Common myeloid progenitor, CD34-positive (primary cell): ENCODE data around the gene KLRB1.

Experiments used
- CTCF ChIA-PET: fragments of 350-600 bp; sonication (Branson Sonifier 250); formaldehyde crosslinking; loops from one replicate; lab custom pipeline; 2021; ENCODE audit warnings: antibody characterized with exemption; lab: Charles Lee
- POLR2A ChIA-PET: fragments of 350-600 bp; sonication (Branson Sonifier 250); formaldehyde crosslinking; loops from one replicate; lab custom pipeline; 2021; ENCODE audit warnings: antibody characterized with exemption; lab: Charles Lee
- DNase-seq, 3 donors: peaks; one replicate each; pipeline versions ENCODE4 v3.0.0 to v3.0.0-alpha.2; 2013
- H3K27ac ChIP-seq, 2 experiments: 1 replicate in 1 of 2; 2 replicates in 1 of 2; pipeline ENCODE4 v1.7.0; 2013; ENCODE audit warnings: inconsistent platforms in 2 of 2, low read length in 2 of 2, mild to moderate bottlenecking in 2 of 2, low read depth in 1 of 2, moderate library complexity in 1 of 2; ENCODE audit not compliant: severe bottlenecking in 2 of 2, insufficient read depth in 1 of 2, poor library complexity in 1 of 2
- H3K27me3 ChIP-seq, 5 experiments: replicated peaks in 2 of 5; 1 replicate in 3 of 5; 2 replicates in 2 of 5; pipeline versions ENCODE4 v1.6.1 to v1.7.0; 2013; ENCODE audit warnings: low read length in 4 of 5, mild to moderate bottlenecking in 2 of 5, moderate library complexity in 2 of 5, inconsistent platforms in 1 of 5; ENCODE audit not compliant: insufficient read depth in 5 of 5, control insufficient read depth in 4 of 5
- H3K36me3 ChIP-seq, 4 experiments: 1 replicate in 2 of 4; 2 replicates in 2 of 4; pipeline versions ENCODE4 v1.6.1 to v1.7.0; 2013; ENCODE audit warnings: low read length in 3 of 4, control low read depth in 1 of 4, mild to moderate bottlenecking in 1 of 4; ENCODE audit not compliant: control insufficient read depth in 4 of 4, insufficient read depth in 4 of 4
- H3K4me1 ChIP-seq, 4 experiments: 1 replicate in 3 of 4; 2 replicates in 1 of 4; pipeline versions ENCODE4 v1.6.1 to v1.7.1; 2013; ENCODE audit warnings: low read length in 3 of 4, mild to moderate bottlenecking in 3 of 4, control low read depth in 1 of 4, inconsistent platforms in 1 of 4, moderate library complexity in 1 of 4; ENCODE audit not compliant: control insufficient read depth in 4 of 4, insufficient read depth in 4 of 4; ENCODE audit errors: control extremely low read depth in 1 of 4
- H3K4me3 ChIP-seq, 7 experiments: 1 replicate in 4 of 7; 2 replicates in 3 of 7; pipeline versions ENCODE4 v1.5.1 to v1.7.0; 2013; ENCODE audit warnings: mild to moderate bottlenecking in 7 of 7, low read length in 6 of 7, moderate library complexity in 6 of 7, inconsistent platforms in 2 of 7, low read depth in 2 of 7, control low read depth in 1 of 7; ENCODE audit not compliant: insufficient read depth in 4 of 7, control insufficient read depth in 1 of 7; ENCODE audit errors: extremely low read depth in 1 of 7
- H3K9me3 ChIP-seq, 5 experiments: 1 replicate in 4 of 5; 2 replicates in 1 of 5; pipeline versions ENCODE4 v1.6.1 to v1.7.1; 2013; ENCODE audit warnings: low read length in 4 of 5, mild to moderate bottlenecking in 2 of 5, inconsistent platforms in 1 of 5, low read depth in 1 of 5, moderate library complexity in 1 of 5; ENCODE audit not compliant: control insufficient read depth in 4 of 5, insufficient read depth in 2 of 5; ENCODE audit errors: control extremely low read depth in 1 of 5
- WGBS: methylation state at CpG from one replicate; pipeline ENCODE4 v1.1.5; 2013; ENCODE audit not compliant: insufficient coverage; 5-methylcytosine and 5-hydroxymethylcytosine counted together

Gene KLRB1

GRCh38 chr12:9636150-9636850, 28.6 kb upstream of the KLRB1 start:
- Histone ChIP-seq H3K36me3 (peaks cover 2 to 43% (median 11%) of the 10 kb centered on the region in 4 experiments), H3K4me3 (no peak overlapping the region), H3K27ac (no peak overlapping the region), H3K27me3 (no peaks in the 10 kb centered on the region), H3K9me3 (peaks cover 0 to 32% (median 15%) of the 10 kb centered on the region in 5 experiments), H3K4me1 (peaks cover 9 to 16% (median 12%) of the 10 kb centered on the region in 4 experiments)
- DNase-seq = peak in 1 of 3 donors; percentile 34
- POLR2A ChIA-PET = interaction anchor here (0.7 kb wide), 1 partner anchor 12 kb away, joined by 7 read pairs; no protein-coding TSS in a partner anchor
- no CpG with 5 or more reads among the region's 4 CpGs for WGBS
- CTCF ChIA-PET = interaction anchor here (2.6 to 4.6 kb wide), 2 partner anchors 12 to 73 kb away, joined by 9 to 44 read pairs; no protein-coding TSS in a partner anchor

DNA sequence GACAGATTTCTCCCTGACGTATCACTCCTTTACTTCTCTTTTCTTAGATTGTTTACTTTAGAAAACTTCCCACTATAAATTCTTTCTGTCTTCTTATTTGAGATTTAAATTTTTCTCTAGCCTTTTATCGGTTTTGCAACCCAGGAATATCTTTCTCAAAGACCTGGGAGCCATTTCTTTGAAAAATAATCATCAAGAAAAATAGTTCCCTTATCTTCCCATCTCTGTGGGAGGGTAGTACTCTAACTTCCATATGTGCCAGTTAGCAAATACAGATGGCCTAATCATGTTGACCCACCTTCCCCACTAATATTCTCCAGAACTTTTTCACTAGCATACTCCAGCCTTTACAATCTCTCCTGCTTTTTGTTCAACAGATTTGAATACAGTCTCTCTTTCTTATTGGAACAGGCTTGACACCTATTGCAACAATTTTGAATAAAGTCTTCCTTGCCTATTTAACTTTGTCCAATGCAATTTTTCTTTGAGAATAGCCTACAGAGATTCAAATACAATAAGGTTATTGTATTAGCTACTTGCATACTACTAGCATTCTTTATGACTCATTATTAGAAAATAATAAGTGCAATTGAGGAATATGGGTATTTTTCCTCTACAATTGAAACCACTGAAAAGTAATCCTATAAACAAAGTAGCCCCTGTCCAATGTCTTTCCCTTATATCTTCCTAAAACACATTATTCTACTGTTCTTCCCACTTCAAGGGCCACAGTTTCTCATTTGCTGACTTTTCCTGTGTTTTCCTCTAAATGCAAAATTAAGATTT, 27.4 kb upstream of the KLRB1 start:
- Histone ChIP-seq H3K27ac (no peak overlapping the region), H3K27me3 (no peaks in the 10 kb centered on the region), H3K9me3 (peaks cover 0 to 32% (median 12%) of the 10 kb centered on the region in 5 experiments), H3K36me3 (peaks cover 2 to 35% (median 9%) of the 10 kb centered on the region in 4 experiments), H3K4me3 (no peak overlapping the region), H3K4me1 (peaks cover 9 to 16% (median 12%) of the 10 kb centered on the region in 4 experiments)
- no peak for DNase-seq
- 13% methylated on average over 1 of the region's 2 CpGs for WGBS
- POLR2A ChIA-PET = interaction anchor here (0.7 kb wide), 1 partner anchor 13 kb away, joined by 7 read pairs; no protein-coding TSS in a partner anchor
- CTCF ChIA-PET = interaction anchor here (0.7 to 4.6 kb wide), 13 partner anchors 8 to 504 kb away, joined by 3 to 44 read pairs (median 6); no protein-coding TSS in a partner anchor

DNA sequence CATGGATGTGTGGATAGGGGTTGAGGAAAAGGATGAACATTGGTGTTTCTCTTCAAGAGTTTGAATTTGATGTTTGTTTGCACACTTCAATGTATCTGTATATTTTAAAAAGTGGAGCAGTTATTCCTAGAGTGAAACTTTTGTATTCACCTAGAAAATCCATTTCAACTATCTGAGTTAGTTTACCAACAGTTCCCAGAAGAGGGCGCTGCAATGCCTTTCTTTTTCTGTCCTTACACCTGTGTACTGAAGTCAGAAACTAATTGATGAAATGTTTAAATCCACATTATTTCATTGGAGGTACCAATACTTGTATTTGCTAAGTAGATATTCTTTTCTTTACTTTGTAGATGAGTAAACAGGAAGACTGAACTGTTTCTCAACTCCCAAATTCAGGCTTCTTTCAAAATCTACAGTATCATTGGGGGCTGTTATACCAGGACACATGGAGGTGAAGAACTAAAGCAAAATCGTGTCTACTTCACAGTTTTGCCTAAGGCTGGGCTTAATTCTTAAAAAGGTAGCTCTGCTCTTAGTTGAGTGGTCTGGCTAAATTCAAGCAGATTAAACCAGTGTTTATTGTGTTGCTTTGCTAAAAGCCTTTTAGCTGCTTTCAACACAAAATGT, 26.6 kb upstream of the KLRB1 start:
- peak; percentile 68 to 78 (median 70) for DNase-seq
- H3K9me3 ChIP-seq = peaks cover 0 to 29% (median 12%) of the 10 kb centered on the region in 5 experiments
- no peak overlapping the region for H3K27ac ChIP-seq
- H3K36me3 ChIP-seq = peaks cover 2 to 29% (median 9%) of the 10 kb centered on the region in 4 experiments
- H3K4me3 ChIP-seq = no peak overlapping the region
- H3K27me3 ChIP-seq = no peaks in the 10 kb centered on the region
- ChIA-PET CTCF (interaction anchor here (0.7 to 4.6 kb wide), 24 partner anchors 8 to 505 kb away, joined by 3 to 44 read pairs (median 4); no protein-coding TSS in a partner anchor), POLR2A (no interaction called here)
- WGBS = 83% methylated on average over 1 of the region's 2 CpGs
- H3K4me1 ChIP-seq = peaks cover 9 to 16% (median 12%) of the 10 kb centered on the region in 4 experiments

DNA sequence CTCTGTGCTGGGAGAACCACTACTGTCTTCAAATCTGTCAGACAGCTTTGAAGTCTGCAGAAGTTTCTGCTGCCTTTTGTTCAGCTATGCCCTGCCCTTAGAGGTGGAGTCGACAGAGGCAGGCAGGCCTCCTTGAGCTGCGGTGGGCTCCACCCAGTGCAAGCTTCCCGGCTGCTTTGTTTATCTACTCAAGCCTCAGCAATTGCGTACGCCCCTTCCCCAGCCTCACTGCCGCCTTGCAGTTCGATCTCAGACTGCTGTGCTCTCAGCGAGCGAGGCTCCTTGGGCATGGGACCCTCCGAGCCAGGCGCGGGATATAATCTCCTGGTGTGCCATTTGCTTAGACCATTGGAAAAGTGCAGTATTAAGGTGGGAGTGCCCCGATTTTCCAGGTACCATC, 25.1 kb upstream of the KLRB1 start:
- no peak overlapping the region for H3K4me3 ChIP-seq
- CTCF ChIA-PET = interaction anchor here (0.7 to 4.6 kb wide), 14 partner anchors 8 to 165 kb away, joined by 3 to 44 read pairs (median 4); no protein-coding TSS in a partner anchor
- POLR2A ChIA-PET = no interaction called here
- WGBS = 99% methylated on average over 12 of the region's 13 CpGs
- no peaks in the 10 kb centered on the region for H3K27me3 ChIP-seq
- no peak overlapping the region for H3K27ac ChIP-seq
- peaks cover 9 to 16% (median 12%) of the 10 kb centered on the region in 4 experiments for H3K4me1 ChIP-seq
- peaks cover 2 to 25% (median 8%) of the 10 kb centered on the region in 4 experiments for H3K36me3 ChIP-seq
- DNase-seq = no peak
- peaks cover 0 to 26% (median 10%) of the 10 kb centered on the region in 5 experiments for H3K9me3 ChIP-seq

GRCh38 chr12:9626821-9627220, 19.1 kb upstream of the KLRB1 start:
- ChIA-PET CTCF (no interaction called here), POLR2A (interaction anchor here (0.5 kb wide), 1 partner anchor 89 kb away, joined by 3 read pairs; no protein-coding TSS in a partner anchor)
- Histone ChIP-seq H3K9me3 (peaks cover 0 to 15% (median 0%) of the 10 kb centered on the region in 5 experiments), H3K36me3 (peaks cover 0 to 29% (median 6%) of the 10 kb centered on the region in 4 experiments), H3K27ac (no peak overlapping the region), H3K4me3 (no peak overlapping the region), H3K4me1 (no peaks in the 10 kb centered on the region), H3K27me3 (no peaks in the 10 kb centered on the region)
- 100% methylated on average over 1 of the region's 2 CpGs for WGBS
- no peak for DNase-seq

DNA sequence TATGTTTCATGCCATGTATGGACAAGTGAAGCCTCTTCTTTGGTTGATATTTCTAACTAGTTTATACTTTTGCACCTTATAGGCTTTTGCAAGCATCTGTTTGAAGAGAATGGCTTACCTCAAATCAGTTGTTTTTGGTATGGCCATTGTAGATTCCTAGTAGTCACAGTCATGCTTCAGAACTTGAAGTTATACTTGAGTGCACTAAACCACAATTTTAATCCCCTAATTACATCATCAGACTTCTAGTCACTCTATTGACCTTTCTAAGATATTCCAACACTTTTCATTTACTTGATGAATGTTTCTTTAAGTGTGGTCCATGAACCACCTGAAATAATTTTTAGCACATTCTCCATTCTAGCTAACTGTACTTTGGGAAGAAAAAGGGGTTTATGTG, 18.6 kb upstream of the KLRB1 start:
- no peak for DNase-seq
- no peaks in the 10 kb centered on the region for H3K4me1 ChIP-seq
- H3K27ac ChIP-seq = no peak overlapping the region
- no peaks in the 10 kb centered on the region for H3K27me3 ChIP-seq
- CTCF ChIA-PET = interaction anchor here (1.6 to 2.4 kb wide), 2 partner anchors 9 to 295 kb away, joined by 3 to 7 read pairs; no protein-coding TSS in a partner anchor
- peaks cover 2 to 31% (median 6%) of the 10 kb centered on the region in 4 experiments for H3K36me3 ChIP-seq
- POLR2A ChIA-PET = no interaction called here
- H3K4me3 ChIP-seq = no peak overlapping the region
- peaks cover 0 to 15% (median 0%) of the 10 kb centered on the region in 5 experiments for H3K9me3 ChIP-seq
